Osteocyte (in vitro differentiated cells): ENCODE measurements around the gene INCA1. TPM values are rescaled to one million over a fixed set of nuclear protein-coding genes. Genes with fewer than 3 reads are reported as not detected.

ENCODE experiments used
- DNase-seq: peaks from one replicate; pipeline ENCODE4 v3.0.0; 2021; ENCODE audit warnings: mixed read lengths; ENCODE audit not compliant: unreplicated experiment; ENCODE audit errors: extremely low spot score
- H3K27ac Mint-ChIP-seq: one replicate; pipeline ENCODE4 v1.8.0; 2021; ENCODE audit warnings: mild to moderate bottlenecking, mixed read lengths; ENCODE audit not compliant: unreplicated experiment
- H3K27me3 Mint-ChIP-seq: one replicate; pipeline ENCODE4 v1.8.0; 2021; ENCODE audit warnings: mixed read lengths; ENCODE audit not compliant: unreplicated experiment
- H3K36me3 Mint-ChIP-seq: one replicate; pipeline ENCODE4 v1.8.0; 2021; ENCODE audit warnings: mixed read lengths; ENCODE audit not compliant: unreplicated experiment
- H3K4me1 Mint-ChIP-seq: one replicate; pipeline ENCODE4 v1.8.0; 2021; ENCODE audit warnings: mixed read lengths; ENCODE audit not compliant: unreplicated experiment
- H3K4me3 Mint-ChIP-seq: one replicate; pipeline ENCODE4 v1.8.0; 2021; ENCODE audit warnings: mild to moderate bottlenecking, moderate library complexity, mixed read lengths; ENCODE audit not compliant: unreplicated experiment
- H3K9me3 Mint-ChIP-seq: one replicate; pipeline ENCODE4 v1.8.0; 2021; ENCODE audit warnings: mixed read lengths; ENCODE audit not compliant: unreplicated experiment
- total RNA-seq: library from RNA; stranded (reverse); gene quantifications from 2 replicates; pipeline ENCODE4 v1.2.1, GENCODE V29; 2021
- TF ChIP-seq, protein P1 (sequence below): fragments of 200-600 bp; sonication (generic); IDR thresholded peaks from 2 replicates; pipeline ENCODE4 v1.5.0; 2021; ENCODE audit warnings: antibody characterized with exemption, mild to moderate bottlenecking, moderate library complexity

Gene INCA1
- total RNA-seq, 1 donor from 2014 or later = 1.8 TPM

DNA sequence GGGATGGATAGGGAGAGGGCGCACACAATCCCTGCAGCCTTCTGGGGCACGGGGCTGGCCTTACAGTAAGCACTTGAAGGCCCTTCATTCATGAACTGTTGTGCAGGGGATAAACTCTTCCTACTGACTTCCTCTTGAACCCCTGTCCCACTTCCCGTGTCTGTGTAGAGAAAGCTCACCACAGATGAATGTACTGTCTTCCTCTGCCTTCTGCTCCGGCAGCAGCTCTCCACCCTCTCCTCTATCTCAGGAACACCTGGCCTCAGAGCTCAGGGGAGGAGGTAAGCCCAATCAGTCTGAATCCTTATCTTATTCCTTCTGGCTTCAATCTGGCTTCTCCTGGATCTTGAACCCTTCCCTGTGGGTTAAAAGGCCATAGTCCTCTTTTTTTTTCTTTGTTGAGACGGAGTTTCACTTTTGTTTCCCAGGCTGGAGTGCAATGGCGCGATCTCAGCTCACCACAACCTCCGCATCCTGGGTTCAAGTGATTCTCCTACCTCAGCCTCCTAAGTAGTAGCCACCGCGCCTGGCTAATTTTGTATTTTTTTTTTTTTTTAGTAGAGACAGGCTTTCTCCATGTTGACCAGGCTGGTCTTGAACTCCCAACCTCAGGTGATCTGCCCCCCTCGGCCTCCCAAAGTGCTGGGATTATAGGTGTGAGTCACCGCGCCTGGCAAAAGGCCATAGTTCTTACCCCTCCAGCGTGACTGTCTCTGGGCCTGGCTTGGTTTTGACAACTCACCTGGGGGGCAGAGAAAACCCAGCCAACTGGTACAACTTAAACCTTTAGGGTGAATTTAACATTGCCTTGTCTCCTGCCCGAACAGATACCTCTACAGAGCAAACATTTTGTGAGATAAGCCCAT, 45.1 kb upstream of the INCA1 start:
- Mint-ChIP-seq H3K4me1 (no peaks in the 10 kb centered on the region), H3K9me3 (no peaks in the 10 kb centered on the region), H3K27me3 (peaks cover 6% of the 10 kb centered on the region), H3K36me3 (no peaks in the 10 kb centered on the region), H3K27ac (no peak overlapping the region), H3K4me3 (no peak overlapping the region)
- no peak for DNase-seq
- TF ChIP-seq, protein P1, sequence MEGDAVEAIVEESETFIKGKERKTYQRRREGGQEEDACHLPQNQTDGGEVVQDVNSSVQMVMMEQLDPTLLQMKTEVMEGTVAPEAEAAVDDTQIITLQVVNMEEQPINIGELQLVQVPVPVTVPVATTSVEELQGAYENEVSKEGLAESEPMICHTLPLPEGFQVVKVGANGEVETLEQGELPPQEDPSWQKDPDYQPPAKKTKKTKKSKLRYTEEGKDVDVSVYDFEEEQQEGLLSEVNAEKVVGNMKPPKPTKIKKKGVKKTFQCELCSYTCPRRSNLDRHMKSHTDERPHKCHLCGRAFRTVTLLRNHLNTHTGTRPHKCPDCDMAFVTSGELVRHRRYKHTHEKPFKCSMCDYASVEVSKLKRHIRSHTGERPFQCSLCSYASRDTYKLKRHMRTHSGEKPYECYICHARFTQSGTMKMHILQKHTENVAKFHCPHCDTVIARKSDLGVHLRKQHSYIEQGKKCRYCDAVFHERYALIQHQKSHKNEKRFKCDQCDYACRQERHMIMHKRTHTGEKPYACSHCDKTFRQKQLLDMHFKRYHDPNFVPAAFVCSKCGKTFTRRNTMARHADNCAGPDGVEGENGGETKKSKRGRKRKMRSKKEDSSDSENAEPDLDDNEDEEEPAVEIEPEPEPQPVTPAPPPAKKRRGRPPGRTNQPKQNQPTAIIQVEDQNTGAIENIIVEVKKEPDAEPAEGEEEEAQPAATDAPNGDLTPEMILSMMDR = no peak

DNA sequence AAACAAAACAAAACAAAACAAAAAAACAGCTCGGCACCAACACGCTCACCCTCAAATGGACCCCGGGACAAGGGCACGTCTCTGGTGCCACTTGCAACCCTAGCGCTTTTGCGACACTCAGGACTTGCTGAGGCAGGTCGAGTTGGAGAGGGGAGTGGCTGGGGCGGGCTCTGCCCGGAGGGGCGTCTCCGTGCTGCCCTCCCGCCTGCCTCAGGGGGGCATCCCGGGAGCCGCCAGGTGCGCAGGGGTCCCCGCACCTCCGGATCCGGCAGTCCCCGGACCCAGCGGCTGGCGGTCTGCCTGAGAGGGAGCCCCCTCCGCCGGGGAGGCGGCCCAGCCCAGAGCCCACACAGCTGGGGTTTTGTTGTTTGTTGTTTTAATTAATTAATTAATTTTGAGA, 38.0 kb upstream of the INCA1 start, which contains the start of gene SLC52A1:
SLC52A1 (minus strand) TSS at position 112 of the 400 bp plus-strand sequence. CDS start 820 bp downstream, outside the sequence.
- Mint-ChIP-seq H3K4me1 (peaks cover 5% of the 10 kb centered on the region), H3K27ac (no peak within 1 kb of the TSS), H3K9me3 (no peaks in the 10 kb centered on the region), H3K27me3 (peaks cover 11% of the 10 kb centered on the region), H3K4me3 (no peak within 1 kb of the TSS), H3K36me3 (no peaks in the 10 kb centered on the region)
- no peak for DNase-seq
- TF ChIP-seq, protein P1 = no peak

GRCh38 chr17:5034651-5035050, 37.3 kb upstream of the INCA1 start:
- H3K4me1 Mint-ChIP-seq = peaks cover 5% of the 10 kb centered on the region
- no peak for DNase-seq
- H3K9me3 Mint-ChIP-seq = no peaks in the 10 kb centered on the region
- H3K27ac Mint-ChIP-seq = no peak overlapping the region
- H3K27me3 Mint-ChIP-seq = peaks cover 8% of the 10 kb centered on the region
- TF ChIP-seq, protein P1 = no peak
- no peak overlapping the region for H3K4me3 Mint-ChIP-seq
- no peaks in the 10 kb centered on the region for H3K36me3 Mint-ChIP-seq

DNA sequence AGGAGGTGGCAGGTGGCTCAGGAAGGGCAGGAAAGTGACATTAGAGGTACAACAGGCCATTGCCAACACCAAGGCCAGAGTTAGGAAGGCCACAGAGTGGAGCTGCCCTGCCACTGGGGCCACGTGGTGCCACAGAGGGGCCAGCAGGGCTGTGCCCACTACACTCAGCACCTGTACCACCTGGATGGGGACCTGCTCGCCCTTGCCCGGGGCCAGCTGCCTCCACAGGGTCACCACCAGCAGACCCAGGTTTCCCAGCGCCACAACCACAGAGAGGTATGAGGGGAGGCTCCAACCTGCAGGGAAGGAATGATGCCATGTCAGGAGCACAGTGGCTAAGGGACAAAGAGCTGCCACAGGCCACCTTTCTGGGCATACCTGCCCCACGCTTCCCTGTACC, 36.7 kb upstream of the INCA1 start:
- Mint-ChIP-seq H3K4me3 (no peak overlapping the region), H3K36me3 (no peaks in the 10 kb centered on the region), H3K27me3 (peaks cover 6% of the 10 kb centered on the region), H3K4me1 (peaks cover 5% of the 10 kb centered on the region), H3K9me3 (no peaks in the 10 kb centered on the region), H3K27ac (no peak overlapping the region)
- DNase-seq = no peak
- TF ChIP-seq, protein P1 = no peak

DNA sequence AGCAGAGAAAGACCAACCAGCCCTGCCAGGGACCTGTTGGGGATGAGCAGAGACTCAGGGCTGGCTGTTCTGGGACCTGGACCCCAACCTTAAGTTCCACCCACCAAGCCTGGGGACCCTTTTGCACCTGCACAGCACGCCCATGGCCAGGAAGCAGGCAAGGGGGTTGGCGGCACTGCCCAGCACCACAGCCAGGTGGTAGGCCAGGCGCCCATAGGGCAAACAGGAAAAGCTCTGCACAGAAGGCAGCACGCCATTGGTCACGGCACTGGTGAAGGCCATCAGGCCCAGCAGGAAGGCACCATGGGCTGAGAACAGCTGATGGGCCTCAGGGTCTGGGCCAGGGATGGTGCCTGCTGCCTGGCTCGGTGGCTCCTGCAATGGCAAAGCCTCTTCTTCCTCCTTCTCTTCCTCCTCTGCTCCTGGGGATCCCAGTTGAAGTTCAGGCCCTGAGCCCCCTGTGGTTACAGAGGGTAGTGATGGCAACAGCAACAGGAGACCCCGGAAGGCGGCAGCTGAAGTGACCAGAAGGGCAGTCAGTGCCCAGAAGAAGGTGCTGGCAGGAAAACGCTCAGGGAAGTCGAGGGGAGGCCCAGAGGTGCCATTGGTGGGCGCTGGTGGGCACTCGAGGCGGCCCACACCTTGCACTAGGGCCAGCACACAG, 36.2 kb upstream of the INCA1 start:
- DNase-seq = no peak
- Mint-ChIP-seq H3K36me3 (no peaks in the 10 kb centered on the region), H3K27ac (no peak overlapping the region), H3K4me3 (no peak overlapping the region), H3K9me3 (no peaks in the 10 kb centered on the region), H3K27me3 (peaks cover 6% of the 10 kb centered on the region), H3K4me1 (peaks cover 5% of the 10 kb centered on the region)
- TF ChIP-seq, protein P1 = no peak
